Activated naive CD4-positive, alpha-beta T cell treated with anti-CD3 and anti-CD28 coated beads, Interleukin-2, amount 50 U/mL, for 24 hours (primary cell): ENCODE data around the gene TMC7.

Experiments
- H3K27ac Mint-ChIP-seq: one replicate; pipeline ENCODE4 v1.8.0; 2021; ENCODE audit warnings: mild to moderate bottlenecking, mixed read lengths
- H3K27me3 Mint-ChIP-seq: one replicate; pipeline ENCODE4 v1.8.0; 2021; ENCODE audit warnings: mixed read lengths
- H3K36me3 Mint-ChIP-seq: one replicate; pipeline ENCODE4 v1.8.0; 2021; ENCODE audit warnings: mixed read lengths
- H3K4me1 Mint-ChIP-seq: one replicate; pipeline ENCODE4 v1.8.0; 2021; ENCODE audit warnings: mixed read lengths
- H3K4me3 Mint-ChIP-seq: one replicate; pipeline ENCODE4 v1.8.0; 2021; ENCODE audit warnings: mild to moderate bottlenecking, mixed read lengths
- H3K9me3 Mint-ChIP-seq: one replicate; pipeline ENCODE4 v1.8.0; 2021; ENCODE audit warnings: mixed read lengths

Gene TMC7

DNA sequence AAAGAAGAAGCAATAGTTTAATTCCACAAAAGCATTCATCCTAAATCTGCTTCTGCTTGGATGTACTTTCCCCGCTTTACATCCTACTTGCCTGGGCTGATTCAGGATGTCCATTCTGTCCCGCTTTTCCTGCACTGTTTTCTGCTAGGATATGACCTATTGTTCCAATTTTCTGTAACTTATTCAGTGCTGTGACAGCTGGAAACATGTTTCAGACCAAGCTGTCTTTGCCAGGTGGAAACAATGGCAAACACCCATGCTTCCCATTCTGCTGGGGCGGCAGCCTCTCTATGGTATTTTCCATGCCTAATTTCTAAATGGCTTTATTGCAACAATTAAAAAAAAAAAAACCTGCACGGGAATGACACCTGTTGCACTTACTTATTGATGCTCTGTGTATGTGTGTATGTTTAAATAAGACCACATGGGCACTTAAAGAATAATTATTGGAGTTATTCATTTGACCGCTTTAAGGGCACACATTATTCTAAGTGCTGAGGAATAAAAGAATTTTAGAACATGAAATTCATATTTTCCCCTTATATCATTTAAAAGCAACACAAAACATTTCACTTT lies 104.7 kb downstream of the TMC7 start:
- no peaks in the 10 kb centered on the region for H3K9me3 Mint-ChIP-seq
- no peak overlapping the region for H3K27ac Mint-ChIP-seq
- peaks cover 4% of the 10 kb centered on the region for H3K27me3 Mint-ChIP-seq
- H3K36me3 Mint-ChIP-seq: no peaks in the 10 kb centered on the region
- no peak overlapping the region for H3K4me3 Mint-ChIP-seq
- H3K4me1 Mint-ChIP-seq: peaks cover 3% of the 10 kb centered on the region

- Mint-ChIP-seq H3K4me3 (no peak overlapping the region), H3K36me3 (no peaks in the 10 kb centered on the region), H3K27ac (no peak overlapping the region), H3K27me3 (peaks cover 6% of the 10 kb centered on the region), H3K9me3 (no peaks in the 10 kb centered on the region), H3K4me1 (peaks cover 3% of the 10 kb centered on the region)
Measured at GRCh38 chr16:19089410-19089955, 105.7 kb downstream of the TMC7 start.

DNA sequence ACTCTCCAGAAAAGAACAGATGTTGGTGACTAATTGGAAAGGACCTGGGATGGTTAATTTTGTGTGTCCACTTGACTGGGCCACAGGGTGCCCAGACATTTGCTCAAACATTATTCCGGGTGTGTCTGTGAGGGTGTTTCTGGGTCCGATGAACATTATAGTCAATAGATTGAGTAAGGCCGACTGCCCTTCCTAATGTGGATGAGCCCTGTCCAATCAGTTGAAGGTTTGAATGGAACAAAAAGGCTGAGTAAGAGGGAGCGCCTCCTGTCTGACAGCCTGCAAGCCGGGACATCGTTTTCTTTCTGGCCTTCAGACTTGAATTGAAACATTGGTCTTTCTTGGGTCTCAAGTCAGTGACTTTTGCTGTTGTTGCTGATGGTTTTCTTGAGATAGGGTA lies 107.2 kb downstream of the TMC7 start:
- H3K4me1 Mint-ChIP-seq: peaks cover 7% of the 10 kb centered on the region
- H3K27me3 Mint-ChIP-seq: peaks cover 4% of the 10 kb centered on the region
- H3K9me3 Mint-ChIP-seq: no peaks in the 10 kb centered on the region
- H3K4me3 Mint-ChIP-seq: no peak overlapping the region
- no peak overlapping the region for H3K27ac Mint-ChIP-seq
- no peaks in the 10 kb centered on the region for H3K36me3 Mint-ChIP-seq

GRCh38 chr16:19092653-19093410 lies 109.1 kb downstream of the TMC7 start:
- H3K9me3 Mint-ChIP-seq: peaks cover 1% of the 10 kb centered on the region
- peaks cover 4% of the 10 kb centered on the region for H3K4me1 Mint-ChIP-seq

GRCh38 chr16:19093631-19094541 lies 110.2 kb downstream of the TMC7 start:
- H3K4me1 Mint-ChIP-seq: peaks cover 4% of the 10 kb centered on the region
- H3K27ac Mint-ChIP-seq: no peak overlapping the region
- no peak overlapping the region for H3K4me3 Mint-ChIP-seq
- peaks cover 7% of the 10 kb centered on the region for H3K27me3 Mint-ChIP-seq
- peaks cover 7% of the 10 kb centered on the region for H3K9me3 Mint-ChIP-seq
- H3K36me3 Mint-ChIP-seq: peaks cover 2% of the 10 kb centered on the region

More at GRCh38 chr16:19092653-19093410, 109.1 kb downstream of the TMC7 start:
- Mint-ChIP-seq H3K27ac (no peak overlapping the region), H3K36me3 (no peaks in the 10 kb centered on the region), H3K27me3 (peaks cover 5% of the 10 kb centered on the region), H3K4me3 (no peak overlapping the region)

DNA sequence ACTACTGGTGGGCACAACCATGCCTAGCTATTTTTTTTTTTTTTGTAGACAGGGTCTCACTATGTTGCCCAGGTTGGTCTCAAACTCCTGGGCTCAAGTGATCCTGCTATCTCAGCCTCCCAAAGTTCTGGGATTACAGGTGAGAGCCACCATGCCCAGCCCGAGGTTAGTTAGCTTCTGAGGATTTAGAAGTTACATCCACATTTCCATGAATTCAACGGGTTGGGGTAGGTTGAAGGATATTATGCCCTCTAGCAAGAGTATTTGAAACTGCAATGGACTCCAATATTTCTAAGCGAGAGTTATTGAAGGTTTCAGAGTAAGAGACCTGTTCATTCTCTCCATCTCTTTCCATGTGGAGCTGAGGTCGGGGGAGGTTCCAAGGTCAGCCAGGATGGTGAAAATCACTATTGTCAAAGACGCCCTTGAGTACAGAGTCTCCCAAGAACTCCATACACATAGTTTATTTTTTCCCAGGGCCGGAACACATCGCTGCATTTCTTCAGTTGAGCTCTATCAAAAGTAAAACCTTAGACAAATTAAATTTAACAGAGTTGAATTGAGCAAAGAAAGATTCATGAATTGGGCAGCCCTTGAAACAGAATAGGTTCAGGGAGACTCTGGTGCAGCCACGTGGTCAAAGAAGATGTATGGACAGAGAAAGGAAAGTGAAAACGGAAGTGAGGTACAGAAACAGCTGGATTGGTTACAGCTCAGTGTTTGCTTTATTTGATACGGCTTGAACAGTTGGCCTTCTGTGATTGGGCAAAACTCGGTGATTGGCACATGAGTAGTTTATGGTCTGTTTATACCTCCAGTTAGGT lies 111.0 kb downstream of the TMC7 start:
- Mint-ChIP-seq H3K4me1 (peaks cover 4% of the 10 kb centered on the region), H3K4me3 (no peak overlapping the region), H3K27me3 (peaks cover 8% of the 10 kb centered on the region), H3K9me3 (peaks cover 7% of the 10 kb centered on the region), H3K27ac (no peak overlapping the region), H3K36me3 (peaks cover 2% of the 10 kb centered on the region)

DNA sequence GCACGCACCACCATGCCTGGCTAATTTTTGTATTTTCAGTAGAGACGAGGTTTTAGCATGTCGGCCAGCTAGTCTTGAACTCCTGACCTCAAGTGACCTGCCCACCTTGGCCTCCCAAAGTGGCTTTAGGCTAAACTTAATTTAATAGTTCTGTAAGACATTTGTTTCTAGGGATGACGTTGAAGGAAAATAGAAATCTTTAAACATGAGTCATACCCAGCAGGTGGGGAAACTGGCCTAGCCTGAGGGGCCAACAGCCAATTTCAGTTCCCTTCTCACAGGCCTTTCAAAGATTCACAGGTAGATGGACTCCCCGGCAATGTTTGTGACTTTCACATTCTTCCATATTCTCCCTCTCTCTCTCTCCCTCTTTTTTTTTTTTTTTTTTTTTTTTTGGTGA lies 111.9 kb downstream of the TMC7 start:
- Mint-ChIP-seq H3K27ac (peak overlapping the region; percentile 55), H3K36me3 (peaks cover 2% of the 10 kb centered on the region), H3K4me1 (peaks cover 4% of the 10 kb centered on the region)

GRCh38 chr16:19098173-19098572 lies 114.4 kb downstream of the TMC7 start:
- H3K9me3 Mint-ChIP-seq: peaks cover 7% of the 10 kb centered on the region

More for the DNA sequence above, 111.9 kb downstream of the TMC7 start:
- Mint-ChIP-seq H3K27me3 (peaks cover 9% of the 10 kb centered on the region), H3K9me3 (peaks cover 7% of the 10 kb centered on the region), H3K4me3 (no peak overlapping the region)

DNA sequence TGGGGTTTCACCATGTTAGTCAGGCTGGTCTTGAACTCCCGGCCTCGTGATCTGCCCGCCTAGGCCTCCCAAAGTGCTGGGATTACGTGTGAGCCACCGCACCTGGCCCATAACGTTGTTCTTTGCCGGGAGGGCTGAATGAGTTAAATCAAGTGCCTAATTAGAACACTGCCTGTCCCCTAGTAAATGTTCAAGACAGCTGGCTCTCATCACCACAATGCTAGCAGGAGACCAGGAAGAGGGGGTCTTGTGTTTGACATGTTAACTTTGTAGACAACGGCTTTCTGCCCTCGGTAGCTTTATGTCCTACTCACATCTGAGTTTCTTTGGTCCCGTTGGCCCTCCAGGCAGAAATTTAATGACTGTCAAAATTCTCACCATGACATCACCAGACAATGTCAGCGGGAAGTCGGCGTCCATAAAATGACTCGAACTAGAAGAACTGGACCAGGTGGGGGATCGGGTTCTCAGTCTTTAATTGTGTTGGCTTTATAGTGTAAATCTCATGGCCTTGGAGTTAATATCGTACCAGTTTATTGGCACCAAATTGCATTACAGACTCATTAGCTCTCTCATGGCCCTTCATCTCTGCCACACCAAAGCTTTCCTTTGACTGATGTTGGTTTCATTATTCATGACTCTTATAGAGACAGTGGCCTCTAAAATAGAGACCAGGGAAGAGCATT lies 118.6 kb downstream of the TMC7 start:
- Mint-ChIP-seq H3K4me1 (no peaks in the 10 kb centered on the region), H3K9me3 (peaks cover 7% of the 10 kb centered on the region), H3K27me3 (peaks cover 4% of the 10 kb centered on the region), H3K36me3 (peaks cover 2% of the 10 kb centered on the region), H3K4me3 (no peak overlapping the region), H3K27ac (no peak overlapping the region)

More at GRCh38 chr16:19098173-19098572, 114.4 kb downstream of the TMC7 start:
- Mint-ChIP-seq H3K27me3 (peaks cover 7% of the 10 kb centered on the region), H3K4me1 (peaks cover 4% of the 10 kb centered on the region), H3K36me3 (peaks cover 2% of the 10 kb centered on the region), H3K27ac (no peak overlapping the region), H3K4me3 (no peak overlapping the region)

GRCh38 chr16:19104607-19105006 lies 120.9 kb downstream of the TMC7 start:
- no peak overlapping the region for H3K4me3 Mint-ChIP-seq

GRCh38 chr16:19105131-19105530 lies 121.4 kb downstream of the TMC7 start:
- H3K27ac Mint-ChIP-seq: no peak overlapping the region
- H3K9me3 Mint-ChIP-seq: no peaks in the 10 kb centered on the region
- no peaks in the 10 kb centered on the region for H3K36me3 Mint-ChIP-seq
- H3K27me3 Mint-ChIP-seq: peaks cover 1% of the 10 kb centered on the region
- H3K4me1 Mint-ChIP-seq: no peaks in the 10 kb centered on the region
- H3K4me3 Mint-ChIP-seq: no peak overlapping the region

More at GRCh38 chr16:19104607-19105006, 120.9 kb downstream of the TMC7 start:
- no peaks in the 10 kb centered on the region for H3K9me3 Mint-ChIP-seq
- peaks cover 3% of the 10 kb centered on the region for H3K27me3 Mint-ChIP-seq
- no peaks in the 10 kb centered on the region for H3K4me1 Mint-ChIP-seq
- no peaks in the 10 kb centered on the region for H3K36me3 Mint-ChIP-seq
- no peak overlapping the region for H3K27ac Mint-ChIP-seq

DNA sequence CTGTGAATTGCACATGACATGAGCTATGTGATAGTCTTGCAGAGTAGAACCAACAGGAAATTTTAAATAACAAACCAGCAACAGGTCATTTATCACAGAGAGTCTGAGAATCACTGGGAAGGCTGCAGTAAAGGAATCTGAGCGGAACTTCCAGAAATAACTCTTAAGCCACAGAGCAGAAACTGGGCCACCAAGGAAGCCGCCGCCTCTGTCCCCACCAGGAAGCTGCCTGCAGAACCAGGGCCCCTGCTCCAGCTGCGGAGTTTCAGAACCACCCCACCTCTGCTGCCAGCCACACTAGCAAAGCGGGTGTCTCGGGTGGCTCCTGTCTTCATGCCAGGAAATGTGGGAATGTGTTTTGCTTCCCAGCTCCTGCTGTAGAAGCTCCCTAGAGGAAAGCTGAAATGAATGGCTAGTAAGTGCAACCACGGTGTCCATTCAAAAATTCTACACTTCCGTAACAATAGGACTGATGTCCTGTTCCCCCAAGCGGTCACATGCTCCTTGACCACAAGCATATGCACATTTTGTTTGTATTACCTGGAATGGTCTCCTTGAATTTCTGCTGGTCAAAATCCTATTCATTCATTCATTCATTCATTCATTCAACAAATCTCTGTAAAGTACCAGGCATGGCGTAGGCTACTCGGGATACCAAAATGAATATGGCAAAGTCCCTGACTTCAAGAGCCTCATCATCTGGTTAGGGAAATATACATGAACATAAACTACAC lies 122.3 kb downstream of the TMC7 start:
- Mint-ChIP-seq H3K4me1 (no peaks in the 10 kb centered on the region), H3K4me3 (no peak overlapping the region), H3K27ac (no peak overlapping the region), H3K9me3 (no peaks in the 10 kb centered on the region), H3K27me3 (peaks cover 1% of the 10 kb centered on the region), H3K36me3 (no peaks in the 10 kb centered on the region)

DNA sequence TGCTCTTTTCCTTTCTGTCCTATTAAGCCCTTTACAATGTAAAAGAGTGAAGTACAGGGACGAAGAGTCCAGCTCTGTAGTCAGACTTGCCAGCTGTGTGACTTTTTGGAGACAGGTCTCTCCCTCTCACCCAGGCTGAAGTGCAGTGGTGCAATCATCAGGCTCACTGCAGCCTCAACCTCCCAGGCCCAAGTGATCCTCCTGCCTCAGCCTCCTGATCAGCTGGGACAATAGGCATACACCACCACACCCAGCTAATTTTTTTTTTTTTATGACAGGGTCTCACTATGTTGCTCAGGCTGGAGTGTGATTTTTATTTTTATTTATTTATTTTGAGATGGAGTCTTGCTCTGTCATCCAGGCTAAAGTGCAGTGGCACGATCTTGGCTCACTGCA lies 122.9 kb downstream of the TMC7 start:
- Mint-ChIP-seq H3K4me1 (no peaks in the 10 kb centered on the region), H3K4me3 (no peak overlapping the region), H3K27ac (no peak overlapping the region), H3K27me3 (peaks cover 1% of the 10 kb centered on the region), H3K9me3 (no peaks in the 10 kb centered on the region), H3K36me3 (no peaks in the 10 kb centered on the region)
